HG03521 (cell line): Measurements from ENCODE around the gene PKIB.
"Not testable (repeated sequence)": the region's sequence is repeated elsewhere in the genome, so short reads cannot be mapped to it uniquely, and the experiment has no call there.

Experiments used
- ATAC-seq: cut with Tn5 transposase; IDR thresholded peaks from one replicate; pipeline ENCODE4 v1.9.1; 2021; ENCODE audit warnings: mild to moderate bottlenecking, moderate library complexity; ENCODE audit not compliant: unreplicated experiment

PKIB gene

GRCh38 chr6:122736616-122737015 is 126.4 kb downstream of the PKIB start:
- no peak for ATAC-seq

- no peak for ATAC-seq
Measured at GRCh38 chr6:122740091-122740490, 129.9 kb downstream of the PKIB start.

DNA sequence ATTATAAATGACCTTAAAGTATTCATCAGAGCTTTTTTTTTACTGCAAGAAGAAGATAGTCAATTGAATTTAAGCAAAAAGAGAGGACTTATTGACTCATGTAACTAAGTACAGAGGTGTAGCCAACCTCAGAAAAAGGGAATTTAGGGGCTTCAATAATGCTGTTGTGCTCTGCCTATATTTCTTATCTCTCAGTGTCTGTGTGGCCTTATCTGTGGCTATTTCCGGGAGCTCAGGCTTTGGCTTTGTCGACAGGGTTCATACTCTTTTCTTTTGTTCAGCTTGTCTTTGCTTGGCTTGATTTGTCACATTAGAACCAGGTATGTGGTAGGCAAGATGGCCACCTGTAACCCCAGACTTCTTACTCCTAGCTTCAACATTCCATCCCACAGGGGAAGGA is 130.7 kb downstream of the PKIB start:
- ATAC-seq: no peak

DNA sequence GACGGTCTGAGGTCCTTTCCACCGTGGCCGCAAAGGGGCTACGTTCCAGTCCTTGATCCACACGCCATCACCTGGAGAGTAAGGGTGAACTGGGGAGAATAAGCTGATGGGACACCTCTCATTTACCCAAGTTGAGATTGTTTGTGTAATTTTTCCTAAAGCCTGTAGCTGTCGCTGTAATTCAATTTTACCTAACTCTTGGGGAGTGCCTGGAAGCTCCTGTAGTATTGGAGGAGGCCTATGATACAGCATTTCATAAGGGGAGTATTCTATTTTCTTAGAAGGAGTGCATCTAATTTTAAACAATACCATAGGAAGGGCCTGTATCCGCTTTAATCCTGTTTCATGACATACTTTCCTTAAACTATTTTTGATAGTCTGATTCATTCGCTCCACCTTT is 134.0 kb downstream of the PKIB start:
- ATAC-seq: not testable (repeated sequence)

- ATAC-seq: not testable (repeated sequence)
Measured at GRCh38 chr6:122744856-122745255, 134.7 kb downstream of the PKIB start.

DNA sequence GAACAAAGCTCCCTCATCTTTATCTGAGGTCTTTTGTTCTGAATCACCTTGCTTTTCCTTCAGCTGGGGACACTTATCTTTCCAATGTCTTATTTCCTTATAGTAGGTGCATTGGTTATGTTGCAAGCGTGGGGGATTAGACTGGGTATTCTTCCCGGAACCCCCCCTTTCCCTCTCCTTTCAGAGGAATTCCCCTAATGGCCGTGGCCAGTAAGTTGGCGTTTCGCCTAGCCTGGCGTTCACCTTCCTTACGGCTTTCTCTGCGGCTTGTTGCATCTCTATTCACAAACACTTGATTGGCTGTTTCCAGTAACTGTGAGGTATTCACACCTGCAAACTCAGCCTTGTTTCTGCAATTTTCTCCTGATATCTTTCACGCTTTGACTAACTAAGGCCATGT is 136.5 kb downstream of the PKIB start:
- no peak for ATAC-seq

DNA sequence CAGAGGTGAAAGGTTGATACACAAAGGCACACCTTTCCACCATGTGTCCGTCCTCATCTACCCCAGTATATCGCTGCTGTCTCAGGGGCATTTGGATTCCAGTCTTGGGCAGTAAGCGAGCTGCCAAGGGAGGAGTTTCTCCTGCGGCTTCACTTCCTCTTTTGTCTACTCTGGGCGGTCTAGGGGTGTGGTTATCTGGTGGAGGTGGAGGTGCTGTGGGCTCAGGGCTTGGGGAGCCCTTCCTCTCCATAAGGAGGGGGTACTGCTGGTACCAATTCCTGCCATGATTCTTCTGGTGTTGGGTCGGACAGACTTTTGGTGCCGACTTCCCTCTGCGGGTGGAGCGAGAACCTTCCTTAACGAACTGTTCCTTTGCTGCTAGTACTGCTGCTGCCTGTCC is 137.4 kb downstream of the PKIB start:
- no peak for ATAC-seq

DNA sequence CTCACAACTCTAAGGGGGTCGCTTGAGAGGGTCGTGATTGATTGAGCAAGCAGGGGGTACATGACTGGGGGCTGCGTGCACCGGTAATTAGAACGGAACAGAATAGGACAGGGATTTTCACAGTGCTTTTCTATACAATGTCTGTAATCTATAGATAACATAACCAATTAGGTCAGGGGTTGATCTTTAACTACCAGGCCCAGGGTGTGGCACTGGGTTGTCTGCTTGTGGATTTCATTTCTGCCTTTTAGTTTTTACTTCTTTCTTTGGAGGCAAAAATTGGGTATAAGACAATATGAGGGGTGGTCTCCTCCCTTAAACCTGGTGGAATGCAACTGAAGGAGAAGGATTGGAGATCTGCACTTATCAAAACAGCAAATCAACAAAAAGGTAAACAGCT is 138.7 kb downstream of the PKIB start:
- ATAC-seq: not testable (repeated sequence)

DNA sequence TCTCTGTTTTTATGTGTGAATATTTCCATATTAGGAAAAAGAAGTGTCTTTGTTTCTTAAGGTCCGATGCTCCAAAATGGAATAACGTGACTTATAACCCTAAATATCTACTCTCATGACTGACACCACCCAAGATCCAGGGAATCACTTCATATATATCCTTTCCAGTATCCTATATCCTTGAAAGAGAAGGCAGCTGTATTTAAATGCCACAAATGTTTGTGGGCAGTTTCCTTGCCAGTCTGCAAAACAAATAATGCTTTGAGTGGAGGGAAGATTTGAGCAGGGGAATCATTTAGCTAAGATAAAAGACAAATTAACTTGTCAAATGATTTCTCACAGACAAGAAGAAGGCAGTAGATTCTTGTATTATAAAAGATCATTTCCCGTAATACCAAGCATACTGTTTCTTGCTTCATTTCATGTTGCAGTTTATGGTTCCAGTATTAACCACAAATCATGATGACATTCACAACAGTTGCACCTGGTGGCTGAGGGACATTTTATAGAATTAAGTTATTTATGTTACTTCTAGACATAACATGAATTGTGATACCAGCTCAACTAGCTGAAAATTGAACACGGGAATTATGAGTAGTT is 139.3 kb downstream of the PKIB start:
- ATAC-seq: no peak

DNA sequence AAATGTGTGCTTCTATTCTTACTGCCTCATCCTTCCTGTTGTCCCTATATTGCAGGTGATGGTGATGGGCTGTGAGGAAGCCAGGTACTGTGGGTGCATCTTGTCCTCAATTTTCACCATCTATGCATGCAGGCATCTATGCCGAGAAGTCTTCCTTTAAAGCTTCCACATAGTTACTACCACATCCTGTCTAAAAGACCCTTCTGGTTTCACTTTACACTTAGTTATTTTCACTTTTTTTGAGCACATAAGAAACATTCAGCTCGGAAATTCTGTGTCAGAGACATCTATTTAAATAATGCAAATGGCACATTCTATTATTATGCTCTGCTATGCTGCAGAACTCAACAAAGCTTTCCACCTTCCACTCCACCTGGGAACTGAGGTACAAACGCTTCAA is 141.1 kb downstream of the PKIB start:
- peak; percentile 80 for ATAC-seq

- peak; percentile 33 for ATAC-seq
Measured at GRCh38 chr6:122752459-122752858, 142.3 kb downstream of the PKIB start.

GRCh38 chr6:122753000-122753687 is 142.9 kb downstream of the PKIB start:
- ATAC-seq: no peak

GRCh38 chr6:122753688-122754056 is 143.5 kb downstream of the PKIB start:
- no peak for ATAC-seq

DNA sequence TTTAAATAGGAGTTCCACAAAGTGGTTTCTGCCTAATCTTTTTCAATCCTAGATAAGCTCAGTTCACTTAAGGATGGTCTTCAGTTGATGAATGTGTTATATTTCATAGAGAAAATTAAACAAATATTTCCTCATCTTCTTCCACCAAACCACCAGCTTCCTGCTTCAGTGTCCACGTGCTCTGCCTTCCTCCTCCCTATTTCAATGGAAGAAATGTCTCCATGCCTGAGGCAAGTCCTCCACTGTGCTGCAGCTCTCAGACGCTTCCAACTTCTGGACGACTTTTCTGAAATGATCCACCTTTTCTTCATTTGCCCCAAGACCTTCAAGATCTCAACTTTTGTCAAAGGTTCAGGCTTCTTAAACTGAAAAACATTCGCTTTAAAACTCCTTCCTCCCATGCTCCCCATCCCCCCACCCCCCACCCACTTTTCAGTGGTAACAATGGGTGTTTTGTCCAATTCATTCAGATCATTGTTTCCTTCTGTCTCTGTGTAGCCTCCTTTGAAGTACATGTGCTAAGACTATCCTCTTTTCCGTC is 144.1 kb downstream of the PKIB start:
- ATAC-seq: no peak

DNA sequence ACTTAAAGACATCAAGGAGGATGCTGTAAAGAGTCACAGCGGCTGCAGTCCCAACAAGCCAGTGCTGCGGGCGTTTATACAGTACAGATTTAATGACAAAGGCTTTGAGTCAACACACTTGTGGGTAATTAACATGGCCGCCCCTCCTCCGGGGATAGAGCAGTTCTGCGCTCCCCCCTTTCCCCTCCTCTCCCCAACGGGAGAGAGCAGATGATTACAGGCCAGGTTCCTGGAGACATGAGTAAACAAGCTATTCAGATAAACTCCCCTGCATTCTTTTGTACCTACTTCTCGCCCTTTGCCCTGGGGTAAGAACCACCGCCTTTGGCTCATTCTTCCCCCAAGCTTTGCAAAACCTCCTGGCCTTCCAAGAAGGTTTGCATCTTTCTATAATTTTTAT is 145.7 kb downstream of the PKIB start:
- ATAC-seq: no peak

- peak; percentile 97 for ATAC-seq
Measured at GRCh38 chr6:122758927-122759334, 148.7 kb downstream of the PKIB start.

DNA sequence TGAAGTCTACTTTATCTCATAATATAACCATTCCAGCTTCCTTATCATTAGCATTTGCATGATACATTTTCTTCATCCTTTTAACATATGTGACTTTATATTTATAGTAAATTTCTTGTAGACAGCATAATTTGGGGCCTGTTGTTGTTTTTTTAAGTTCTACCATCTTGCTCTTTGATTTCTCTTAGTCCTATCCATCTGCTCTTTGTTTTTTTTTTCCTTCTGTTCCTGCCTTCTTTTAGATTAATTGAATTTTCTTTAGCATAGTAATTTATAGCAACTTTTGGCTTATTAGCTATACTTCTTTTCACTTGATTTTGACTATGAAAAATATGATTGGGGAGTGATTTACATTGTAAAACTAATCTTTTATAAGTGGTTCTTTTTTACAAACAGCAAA is 150.1 kb downstream of the PKIB start:
- no peak for ATAC-seq

- ATAC-seq: no peak
Measured at GRCh38 chr6:122766256-122766655, 156.1 kb downstream of the PKIB start.

DNA sequence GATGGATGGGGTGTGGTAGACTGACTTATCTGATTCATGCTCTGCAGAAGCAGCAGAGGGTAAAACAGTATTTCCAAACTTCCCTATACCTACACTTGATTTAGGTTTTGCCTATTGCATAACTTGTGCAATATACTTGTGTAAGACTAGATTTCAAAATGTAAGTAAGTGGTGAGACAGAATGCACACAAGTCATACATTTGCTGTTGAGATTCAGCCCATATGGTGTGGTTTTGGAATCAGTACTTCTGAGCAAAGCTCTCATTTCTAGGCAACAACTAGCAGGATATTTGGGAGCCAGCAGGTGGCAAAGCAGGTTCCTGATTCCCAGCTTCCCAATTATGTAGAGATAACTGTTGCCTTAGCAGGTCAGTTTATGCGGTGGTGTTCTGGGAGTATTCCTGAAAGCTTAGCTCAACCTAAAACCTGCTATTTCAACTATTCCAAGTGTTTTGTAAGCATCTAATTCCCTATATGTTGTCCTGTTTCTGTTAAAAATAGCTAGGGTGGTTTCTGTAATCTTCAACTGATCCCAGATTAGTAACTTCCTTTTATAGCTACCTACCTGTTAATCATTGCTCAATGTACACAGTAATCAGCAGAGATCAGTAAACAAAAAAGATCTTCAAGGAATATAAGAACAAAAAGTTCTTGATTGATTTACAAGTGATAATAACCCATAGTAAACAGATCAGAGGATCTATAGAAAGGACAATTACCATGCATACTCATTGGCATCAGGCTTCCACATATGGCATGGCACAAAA is 160.8 kb downstream of the PKIB start:
- ATAC-seq: no peak

DNA sequence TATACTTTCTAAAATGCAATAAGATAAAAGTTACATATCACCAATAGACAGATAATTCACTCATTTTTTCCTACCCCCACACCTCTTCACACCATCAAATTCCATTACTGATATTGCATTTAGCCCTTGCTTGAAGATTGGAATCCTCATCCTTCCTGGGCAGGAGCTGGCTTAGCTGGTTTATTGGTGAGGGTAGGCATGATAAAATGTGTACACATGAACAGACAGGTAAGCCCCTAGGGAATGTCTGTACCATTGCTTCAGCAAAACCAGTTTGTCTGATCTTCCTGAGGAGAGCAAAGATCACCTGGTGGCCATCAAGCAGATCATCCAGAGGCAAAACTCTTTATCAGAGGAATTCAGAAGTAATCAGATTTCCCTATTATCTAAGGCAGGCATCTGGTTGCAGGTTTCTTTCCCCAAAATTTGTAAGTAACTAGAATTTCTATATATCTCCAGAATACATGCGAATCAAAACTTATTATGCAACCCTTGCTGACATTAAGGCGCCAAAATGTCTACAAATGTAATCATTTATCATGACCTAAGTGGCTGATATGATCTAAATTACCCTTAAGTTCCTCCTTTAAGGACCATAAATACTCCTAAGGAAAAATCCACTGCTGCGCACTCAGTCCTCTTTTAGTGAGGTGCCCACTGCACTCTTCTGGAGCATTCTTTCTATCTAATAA is 162.7 kb downstream of the PKIB start:
- no peak for ATAC-seq
